HepG2 (cell line): ENCODE measurements around the gene RERE. TPM values are rescaled to one million over a fixed set of nuclear protein-coding genes. Genes with fewer than 3 reads are reported as not detected.

Experiments used
- CHD4 ChIP-seq: fragments of 200-600 bp; sonication (generic); IDR thresholded peaks from 2 replicates; pipeline ENCODE4 v1.7.0; 2017; ENCODE audit warnings: mild to moderate bottlenecking, low read length, borderline replicate concordance
- CREB3 ChIP-seq: sonication (generic); formaldehyde crosslinking; IDR thresholded peaks from 2 replicates; pipeline ENCODE4 v1.5.0; 2020; ENCODE audit warnings: missing genetic modification reagents
- DDIT3 ChIP-seq: sonication (generic); formaldehyde crosslinking; IDR thresholded peaks from 2 replicates; pipeline ENCODE4 v1.4.0; 2020; ENCODE audit warnings: mild to moderate bottlenecking, missing genetic modification reagents
- DR1 ChIP-seq: sonication (generic); formaldehyde crosslinking; IDR thresholded peaks from 2 replicates; pipeline ENCODE4 v1.8.0; 2021; ENCODE audit warnings: mild to moderate bottlenecking, missing genetic modification reagents, inconsistent platforms
- DRAP1 ChIP-seq: IDR thresholded peaks from 2 replicates; pipeline ENCODE4 v1.6.1; 2016; ENCODE audit warnings: missing genetic modification reagents, missing compliant biosample characterization
- FOXJ3 ChIP-seq: sonication (generic); formaldehyde crosslinking; IDR thresholded peaks from 2 replicates; pipeline ENCODE4 v1.4.0; 2020; ENCODE audit warnings: missing genetic modification reagents, mild to moderate bottlenecking, borderline replicate concordance
- FOXP4 ChIP-seq: sonication (generic); formaldehyde crosslinking; IDR thresholded peaks from 2 replicates; pipeline ENCODE4 v1.4.0; 2020; ENCODE audit warnings: missing genetic modification reagents
- GLMP ChIP-seq: sonication (generic); formaldehyde crosslinking; IDR thresholded peaks from 2 replicates; pipeline ENCODE4 v1.9.0; 2021; ENCODE audit warnings: missing genetic modification reagents, mild to moderate bottlenecking, borderline replicate concordance
- JARID2 ChIP-seq: sonication (generic); formaldehyde crosslinking; IDR thresholded peaks from 2 replicates; pipeline ENCODE4 v1.8.1; 2023; ENCODE audit warnings: missing genetic modification reagents, inconsistent platforms; ENCODE audit not compliant: insufficient replicate concordance
- KLF12 ChIP-seq: sonication (generic); formaldehyde crosslinking; IDR thresholded peaks from 2 replicates; pipeline ENCODE4 v1.4.0; 2020; ENCODE audit warnings: missing genetic modification reagents, borderline replicate concordance
- NPAS2 ChIP-seq: sonication (generic); formaldehyde crosslinking; IDR thresholded peaks from 2 replicates; pipeline ENCODE4 v1.8.0; 2022; ENCODE audit warnings: mild to moderate bottlenecking, missing genetic modification reagents, borderline replicate concordance
- PTBP1 ChIP-seq: fragments of 200-400 bp; formaldehyde crosslinking; IDR thresholded peaks from 2 replicates; pipeline ENCODE4 v1.6.1; 2018; ENCODE audit warnings: low read length, low read depth; ENCODE audit not compliant: poor library complexity, severe bottlenecking
- TBL1XR1 ChIP-seq: fragments of 150-350 bp; IDR thresholded peaks from 2 replicates; pipeline ENCODE4 v1.6.1; 2014; ENCODE audit warnings: borderline replicate concordance, low read length; ENCODE audit not compliant: partially characterized antibody
- U2AF1 ChIP-seq: fragments of 200-400 bp; formaldehyde crosslinking; optimal IDR thresholded peaks from 2 replicates; pipeline ENCODE3; 2017; ENCODE audit warnings: mild to moderate bottlenecking, low read depth, low read length
- ZFP37 ChIP-seq: sonication (generic); formaldehyde crosslinking; IDR thresholded peaks from 2 replicates; pipeline ENCODE4 v1.4.0; 2020; ENCODE audit warnings: missing genetic modification reagents, borderline replicate concordance
- ZNF468 ChIP-seq: sonication (generic); formaldehyde crosslinking; IDR thresholded peaks from 2 replicates; pipeline ENCODE4 v1.8.0; 2022; ENCODE audit warnings: mild to moderate bottlenecking, moderate library complexity, missing genetic modification reagents
- ZNF777 ChIP-seq: sonication (generic); formaldehyde crosslinking; IDR thresholded peaks from 2 replicates; pipeline ENCODE4 v1.4.0; 2020; ENCODE audit warnings: missing genetic modification reagents
- polyA plus RNA-seq, 8 experiments: library from polyadenylated mRNA; depleted of rRNA in 3 of 8; stranded (reverse) in 7 of 8; unstranded in 1 of 8; fragments of >200 nt; fragmentation: Illumina TruSeq in 4 of 8; extraction: Trizol in 4 of 8; gene quantifications; 2 replicates each; pipeline versions ENCODE4 v1.2.1 to v1.2.3, GENCODE V29; 2011 to 2016; ENCODE audit warnings: low read depth in 4 of 8, missing spikeins in 1 of 8, mixed read lengths in 1 of 8; ENCODE audit not compliant: insufficient read depth in 1 of 8
- total RNA-seq, 5 experiments: library from RNA; depleted of rRNA; stranded (reverse); fragments of >200 nt; fragmentation: Illumina TruSeq; extraction: Trizol; gene quantifications; 2 replicates each; pipeline ENCODE4 v1.2.3, GENCODE V29; 2016; ENCODE audit warnings: low read depth in 1 of 5
- TF ChIP-seq, protein P1 (sequence below): IDR thresholded peaks from 2 replicates; pipeline ENCODE4 v1.6.1; 2016

The RERE gene
- total and polyA plus RNA-seq, 2 of the 13 experiments (the other 11 are each of a cell fraction or from before 2014, with no cell fraction given), result 18.3 to 21.9 TPM

GRCh38 chr1:8643542-8644536 lies 173.6 kb downstream of the RERE start (continued):
- no peak for TF ChIP-seq GLMP (CRISPR knock-in tag)
- TF ChIP-seq ZNF468, result no peak
- peak; percentile 73 for TF ChIP-seq TBL1XR1
- 0 out of 2 replicates have a peak, but pooled peaks have one; percentile 20 for TF ChIP-seq DRAP1 (CRISPR knock-in tag)
- no peak for TF ChIP-seq U2AF1
- TF ChIP-seq DR1 (CRISPR knock-in tag), result no peak
- no peak for TF ChIP-seq CHD4
- no peak for TF ChIP-seq PTBP1
- TF ChIP-seq KLF12 (CRISPR knock-in tag), result no peak
- TF ChIP-seq FOXP4 (CRISPR knock-in tag), result peak; percentile 88
- peak; percentile 91; the same call in 1 of the 2 replicates for TF ChIP-seq FOXJ3 (CRISPR knock-in tag)
- TF ChIP-seq DDIT3, result no peak
- TF ChIP-seq ZNF777 (CRISPR knock-in tag), result no peak
- TF ChIP-seq NPAS2 (CRISPR knock-in tag), result no peak
- no peak for TF ChIP-seq ZFP37
- TF ChIP-seq, protein P1, sequence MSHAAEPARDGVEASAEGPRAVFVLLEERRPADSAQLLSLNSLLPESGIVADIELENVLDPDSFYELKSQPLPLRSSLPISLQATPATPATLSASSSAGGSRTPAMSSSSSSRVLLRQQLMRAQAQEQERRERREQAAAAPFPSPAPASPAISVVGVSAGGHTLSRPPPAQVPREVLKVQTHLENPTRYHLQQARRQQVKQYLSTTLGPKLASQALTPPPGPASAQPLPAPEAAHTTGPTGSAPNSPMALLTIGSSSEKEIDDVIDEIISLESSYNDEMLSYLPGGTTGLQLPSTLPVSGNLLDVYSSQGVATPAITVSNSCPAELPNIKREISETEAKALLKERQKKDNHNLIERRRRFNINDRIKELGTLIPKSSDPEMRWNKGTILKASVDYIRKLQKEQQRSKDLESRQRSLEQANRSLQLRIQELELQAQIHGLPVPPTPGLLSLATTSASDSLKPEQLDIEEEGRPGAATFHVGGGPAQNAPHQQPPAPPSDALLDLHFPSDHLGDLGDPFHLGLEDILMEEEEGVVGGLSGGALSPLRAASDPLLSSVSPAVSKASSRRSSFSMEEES (CRISPR knock-in tag), result peak; percentile 87
- TF ChIP-seq CREB3 (CRISPR knock-in tag), result 0 out of 2 replicates have a peak, but pooled peaks have one; percentile 26
- no peak for TF ChIP-seq JARID2 (CRISPR knock-in tag)
